Erythroblast (primary cell): ENCODE results near the gene REELD1.

ENCODE experiments used
- GATA1 ChIP-seq: IDR thresholded peaks from 2 replicates; pipeline ENCODE4 v1.6.1; 2011; ENCODE audit warnings: low read depth, mild to moderate bottlenecking, control low read depth, low read length, moderate library complexity
- POLR2A ChIP-seq: IDR thresholded peaks from 2 replicates; pipeline ENCODE4 v1.6.1; 2011; ENCODE audit warnings: mild to moderate bottlenecking, low read length

DNA sequence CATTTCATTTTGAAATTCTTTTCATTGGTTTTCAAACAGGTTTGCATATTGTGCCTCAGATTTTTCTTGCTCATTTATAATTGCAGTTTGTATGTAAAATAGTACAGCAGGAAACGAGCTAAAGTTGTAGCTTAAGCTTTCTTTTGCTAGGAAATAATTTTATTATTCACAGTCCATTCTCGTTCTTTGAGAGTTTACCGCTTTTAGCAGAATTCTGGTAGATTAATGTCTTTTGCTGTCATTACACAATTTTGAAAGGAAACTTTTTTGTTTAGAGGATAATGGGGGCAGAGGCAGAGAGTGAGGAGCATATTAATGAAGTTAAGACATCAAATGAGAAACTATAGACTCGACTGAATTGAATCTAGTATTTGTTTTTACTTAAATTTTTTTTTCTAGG is 28.3 kb upstream of the REELD1 start:
- TF ChIP-seq POLR2A: no peak
- no peak for TF ChIP-seq GATA1
